Fibroblast of the aortic adventitia (primary cell): Measurements from ENCODE around the gene EPHB3. TPM values are rescaled to one million over a fixed set of nuclear protein-coding genes. Genes with fewer than 3 reads are reported as not detected.
A peak's percentile ranks its signal among the peaks of the same experiment; 100 is the strongest.

Source experiments
- DNase-seq: peaks from one replicate; pipeline ENCODE4 v3.0.0-alpha.2; 2010; ENCODE audit warnings: low read depth
- H3K4me3 ChIP-seq: 2 replicates; pipeline ENCODE4 v1.5.1; 2011; ENCODE audit warnings: low read depth, mild to moderate bottlenecking, control low read depth, low read length, moderate library complexity
- total RNA-seq: library from RNA; depleted of rRNA; stranded (reverse); fragments of >200 nt; gene quantifications from 2 replicates; pipeline ENCODE4 v1.2.3, GENCODE V29; 2012; ENCODE audit warnings: low replicate concordance
- TF ChIP-seq, protein P1 (sequence below): IDR thresholded peaks from 2 replicates; pipeline ENCODE4 v1.5.1; 2011; ENCODE audit warnings: mild to moderate bottlenecking, low read length, control low read depth, inconsistent platforms; ENCODE audit not compliant: insufficient read depth

Gene EPHB3
- total RNA-seq, result 2.5 and 4.7 TPM in 2 replicates

DNA sequence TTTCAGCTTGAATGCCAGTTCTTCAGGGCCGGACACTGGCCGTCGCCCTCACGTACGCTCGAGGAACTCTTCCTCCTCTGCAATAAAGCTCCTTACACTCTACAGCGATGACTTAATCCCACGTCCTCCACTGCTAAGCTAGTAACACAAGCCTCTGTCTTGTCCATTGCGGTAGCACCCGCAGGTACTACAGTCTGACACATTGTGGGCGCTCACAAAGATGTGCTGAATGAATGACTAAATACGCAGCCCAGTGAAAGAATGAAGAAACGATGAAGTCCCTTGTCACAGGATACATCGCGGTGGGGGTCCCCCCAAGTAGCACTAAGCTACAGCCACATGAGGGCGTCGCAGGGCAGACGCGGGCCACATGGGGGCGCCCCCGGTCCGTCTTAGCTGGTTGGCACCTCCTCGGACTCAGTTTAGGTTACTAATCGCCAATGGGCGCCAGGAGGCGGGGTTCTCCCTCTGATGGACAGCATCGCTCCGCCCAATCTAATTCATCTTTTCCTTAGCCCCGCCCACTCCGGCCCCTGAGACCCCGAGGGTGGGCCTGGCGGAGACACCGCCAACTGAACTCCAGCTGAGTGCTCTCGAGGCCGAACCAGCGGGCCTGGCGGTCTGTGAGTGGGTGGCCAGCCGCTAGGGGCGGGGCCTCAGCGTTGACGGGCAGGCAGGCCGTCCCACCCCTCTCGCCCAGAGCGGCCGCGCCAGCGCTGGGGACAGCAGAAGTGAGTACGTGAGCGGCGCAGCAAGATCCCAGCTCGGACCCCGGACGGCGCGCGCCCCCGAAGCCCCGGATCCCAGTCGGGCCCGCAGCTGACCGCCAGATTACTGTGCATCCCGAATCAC is at the start of gene EPHB3:
EPHB3 (plus strand) TSS at position 725 of the 852 bp plus-strand sequence. CDS start 451 bp downstream, outside the sequence.
- TF ChIP-seq, protein P1, sequence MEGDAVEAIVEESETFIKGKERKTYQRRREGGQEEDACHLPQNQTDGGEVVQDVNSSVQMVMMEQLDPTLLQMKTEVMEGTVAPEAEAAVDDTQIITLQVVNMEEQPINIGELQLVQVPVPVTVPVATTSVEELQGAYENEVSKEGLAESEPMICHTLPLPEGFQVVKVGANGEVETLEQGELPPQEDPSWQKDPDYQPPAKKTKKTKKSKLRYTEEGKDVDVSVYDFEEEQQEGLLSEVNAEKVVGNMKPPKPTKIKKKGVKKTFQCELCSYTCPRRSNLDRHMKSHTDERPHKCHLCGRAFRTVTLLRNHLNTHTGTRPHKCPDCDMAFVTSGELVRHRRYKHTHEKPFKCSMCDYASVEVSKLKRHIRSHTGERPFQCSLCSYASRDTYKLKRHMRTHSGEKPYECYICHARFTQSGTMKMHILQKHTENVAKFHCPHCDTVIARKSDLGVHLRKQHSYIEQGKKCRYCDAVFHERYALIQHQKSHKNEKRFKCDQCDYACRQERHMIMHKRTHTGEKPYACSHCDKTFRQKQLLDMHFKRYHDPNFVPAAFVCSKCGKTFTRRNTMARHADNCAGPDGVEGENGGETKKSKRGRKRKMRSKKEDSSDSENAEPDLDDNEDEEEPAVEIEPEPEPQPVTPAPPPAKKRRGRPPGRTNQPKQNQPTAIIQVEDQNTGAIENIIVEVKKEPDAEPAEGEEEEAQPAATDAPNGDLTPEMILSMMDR, result peak; percentile 98
- H3K4me3 ChIP-seq, result peak within 1 kb of the TSS; percentile 73
- peak; percentile 99 for DNase-seq

DNA sequence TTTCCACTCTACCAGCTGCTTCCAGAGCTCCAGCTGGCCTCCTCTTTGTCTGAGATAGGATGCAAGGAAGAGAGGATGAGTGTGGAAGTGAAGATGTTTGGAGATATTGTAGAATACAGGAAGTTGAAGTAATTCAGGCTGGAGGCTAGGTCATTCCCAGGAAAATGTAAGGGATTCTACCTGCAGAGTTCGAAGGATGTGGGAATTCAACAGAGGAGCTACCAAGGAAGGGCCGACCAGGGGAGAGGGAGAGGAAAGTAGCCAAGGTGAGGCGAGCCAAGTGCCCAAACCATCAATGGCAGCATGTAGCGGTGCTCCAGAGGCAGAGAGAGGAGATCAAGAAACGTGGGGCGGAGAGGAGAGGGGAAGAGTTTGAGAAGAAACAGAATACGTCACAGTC is 49.0 kb upstream of the EPHB3 start:
- no peak for DNase-seq
- TF ChIP-seq, protein P1, result no peak

DNA sequence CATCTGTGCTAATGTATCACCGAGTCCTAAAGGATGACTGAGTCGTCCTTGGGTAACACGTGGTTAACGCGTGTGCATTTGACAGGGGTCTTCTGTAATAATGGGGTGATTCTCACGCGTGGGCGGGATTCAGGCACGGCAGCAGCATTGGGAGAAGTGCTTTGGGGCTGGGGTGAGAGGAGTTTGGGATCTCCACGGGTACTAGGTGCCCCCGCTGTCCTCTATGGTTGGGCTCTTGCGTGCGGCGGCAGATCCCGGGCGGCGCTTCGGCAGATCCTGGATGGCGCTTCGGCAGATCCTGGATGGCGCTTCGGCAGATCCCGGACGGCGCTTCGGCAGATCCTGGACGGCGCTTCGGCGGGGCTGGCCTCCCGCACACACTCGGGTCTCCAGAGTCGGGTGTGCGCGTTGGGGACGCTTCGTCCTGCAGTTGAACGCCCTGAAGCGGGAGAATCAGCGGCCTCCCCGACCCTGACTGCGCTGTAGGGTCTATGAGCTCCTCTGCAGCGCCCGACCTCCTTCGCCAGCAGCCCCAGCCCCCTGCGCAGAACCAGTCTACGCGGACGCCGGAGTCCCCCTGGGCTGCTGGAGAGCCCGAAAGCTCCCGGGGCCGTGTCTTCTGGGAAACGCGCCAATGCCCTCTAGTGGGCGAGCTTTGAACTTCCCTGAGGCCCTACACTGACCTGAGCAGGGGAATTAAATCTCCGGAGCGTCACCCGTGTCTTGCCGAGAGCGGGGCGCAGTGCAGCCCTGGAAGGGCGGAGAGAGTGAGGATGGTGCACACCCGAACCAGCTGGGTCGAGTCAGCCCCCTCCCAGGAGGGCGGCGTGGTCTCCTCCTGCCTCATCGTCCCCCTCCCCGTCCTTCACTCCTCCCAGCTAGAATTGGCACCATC is 48.1 kb upstream of the EPHB3 start:
- TF ChIP-seq, protein P1, result peak; percentile 91
- H3K4me3 ChIP-seq, result peak overlapping the region; percentile 61
- peak; percentile 79 for DNase-seq

More for the DNA sequence above, 49.0 kb upstream of the EPHB3 start:
- no peak overlapping the region for H3K4me3 ChIP-seq

DNA sequence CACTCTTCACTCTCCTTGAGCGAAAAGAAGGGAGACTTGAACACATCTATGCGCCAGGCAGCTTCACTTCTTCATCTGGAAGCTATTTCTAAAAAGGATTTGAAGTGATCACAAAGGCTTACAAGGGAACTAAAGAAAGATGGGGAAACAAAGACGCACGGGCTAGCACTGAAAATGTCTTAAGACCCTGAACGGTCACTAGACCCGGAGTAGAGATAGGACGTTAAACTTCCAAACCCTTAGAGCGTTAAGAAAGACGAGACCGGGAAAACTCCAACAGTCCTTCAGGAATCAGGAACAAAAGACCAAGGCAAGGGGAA is 47.5 kb upstream of the EPHB3 start:
- H3K4me3 ChIP-seq, result peak overlapping the region; percentile 39
- no peak for DNase-seq
- TF ChIP-seq, protein P1, result no peak

DNA sequence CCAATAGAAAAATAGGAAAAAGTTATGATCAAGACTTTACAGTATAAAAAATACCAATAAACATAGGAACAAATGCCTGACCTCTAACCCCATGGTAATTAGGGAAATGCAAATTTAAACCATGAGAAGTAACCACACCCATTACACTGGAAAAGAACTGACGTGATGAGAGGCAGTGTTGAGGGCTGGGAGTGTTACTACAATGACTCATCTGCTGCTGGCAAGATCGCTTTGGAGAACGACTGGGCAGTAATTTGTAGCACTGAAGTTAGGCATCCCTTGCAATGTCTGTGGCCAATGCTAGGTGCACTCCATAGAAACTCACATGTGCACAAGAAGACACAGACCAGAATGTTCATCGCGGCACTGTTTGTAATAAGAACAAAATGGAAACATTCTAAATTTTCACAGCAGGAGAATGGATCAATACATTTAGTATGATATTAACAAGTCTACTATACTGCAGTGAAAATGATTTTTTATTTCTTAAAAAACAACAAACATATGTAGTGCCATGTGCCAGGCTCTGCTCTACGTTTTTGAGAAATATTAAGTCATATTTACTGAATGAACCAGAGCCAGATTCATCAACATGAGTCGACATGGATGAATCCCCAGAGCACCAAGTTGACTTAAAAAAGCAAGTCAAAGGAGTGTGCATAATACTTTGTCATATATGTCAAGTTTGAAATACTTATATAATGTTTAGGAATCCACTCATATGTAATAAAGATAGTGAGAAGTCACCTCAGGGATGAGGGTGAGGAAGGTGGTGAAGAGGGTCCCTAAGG is 37.6 kb upstream of the EPHB3 start:
- TF ChIP-seq, protein P1, result no peak
- no peak overlapping the region for H3K4me3 ChIP-seq
- peak; percentile 64 for DNase-seq

DNA sequence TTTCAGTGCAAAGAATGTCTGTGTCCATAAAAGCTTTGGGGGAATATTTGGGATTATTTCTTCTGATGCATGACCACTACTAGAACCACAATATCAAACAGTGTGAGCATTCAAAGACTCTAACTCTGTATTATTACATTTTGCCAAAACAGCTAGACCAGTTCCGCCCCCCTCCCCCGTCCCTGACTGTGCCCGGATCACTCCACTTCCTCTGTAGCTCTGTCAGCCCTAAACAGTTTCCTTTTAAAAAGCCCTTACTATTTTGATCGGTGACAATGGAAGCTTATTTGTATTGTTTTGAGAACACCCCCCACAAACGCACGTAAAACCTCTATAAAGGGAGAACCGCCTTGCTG is 36.6 kb upstream of the EPHB3 start:
- TF ChIP-seq, protein P1, result no peak
- H3K4me3 ChIP-seq, result peak overlapping the region; percentile 49
- DNase-seq, result no peak
